HTERT RPE-1 (cell line): ENCODE measurements around the gene MRPS31.

Source experiments
- in situ Hi-C: fragments of 300-500 bp; cut with MboI; formaldehyde crosslinking; loops from 4 replicates; pipeline ENCODE4 v1.14.3; 2020; ENCODE audit warnings: low sequenced_read_pairs

MRPS31 gene

DNA sequence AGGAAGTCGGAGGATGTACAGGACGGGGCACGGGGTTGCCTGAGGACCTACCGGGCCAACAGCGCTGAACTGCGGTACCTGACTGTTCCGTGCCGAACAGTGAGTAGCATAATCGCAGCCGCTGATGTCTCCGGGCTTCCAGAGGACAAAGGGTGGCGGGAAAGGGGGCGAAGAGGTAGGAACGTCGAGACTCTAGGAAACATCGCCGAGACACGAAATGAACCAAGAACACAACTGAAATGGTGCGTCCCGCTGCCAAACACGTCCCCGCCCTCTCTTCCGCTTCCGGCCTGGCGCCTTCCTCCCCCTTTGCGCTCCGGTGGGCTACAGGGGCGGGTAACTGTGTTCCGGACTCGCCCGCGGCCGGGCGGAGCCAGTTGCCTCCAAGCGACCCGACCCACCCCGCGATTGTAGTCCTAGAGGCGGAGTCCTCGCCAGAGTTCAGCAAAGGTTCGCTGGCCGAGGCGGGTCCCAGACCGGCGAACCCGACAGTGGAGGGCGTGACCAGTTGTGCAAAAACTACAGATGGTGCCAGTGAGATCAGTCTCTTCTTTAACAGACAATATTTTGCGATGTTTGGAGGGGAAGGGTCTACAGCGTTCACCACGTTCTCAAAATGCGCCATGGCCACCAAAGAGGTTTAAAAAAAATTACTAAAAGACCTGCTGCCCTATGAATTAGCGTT lies at the start of gene MRPS31:
Gene MRPS31 (minus strand): TSS at position 257 of the 685 bp plus-strand sequence. CDS start 54 bp downstream, at position 203.
- in situ Hi-C loops = no loop called here

GRCh38 chr13:40819797-40820315 lies 48.9 kb upstream of the MRPS31 start:
- in situ Hi-C loops = no loop called here

- in situ Hi-C loops = no loop called here
These were observed 47.9 kb upstream of the MRPS31 start for GRCh38 chr13:40818926-40819325.

GRCh38 chr13:40814803-40815202 lies 43.8 kb upstream of the MRPS31 start:
- in situ Hi-C loops = no loop called here

- in situ Hi-C loops = no loop called here
These were observed 42.9 kb upstream of the MRPS31 start for GRCh38 chr13:40813667-40814454.

- in situ Hi-C loops = no loop called here
These were observed 41.9 kb upstream of the MRPS31 start for GRCh38 chr13:40812724-40813445.

- in situ Hi-C loops = no loop called here
These were observed 41.1 kb upstream of the MRPS31 start for GRCh38 chr13:40812102-40812501.

DNA sequence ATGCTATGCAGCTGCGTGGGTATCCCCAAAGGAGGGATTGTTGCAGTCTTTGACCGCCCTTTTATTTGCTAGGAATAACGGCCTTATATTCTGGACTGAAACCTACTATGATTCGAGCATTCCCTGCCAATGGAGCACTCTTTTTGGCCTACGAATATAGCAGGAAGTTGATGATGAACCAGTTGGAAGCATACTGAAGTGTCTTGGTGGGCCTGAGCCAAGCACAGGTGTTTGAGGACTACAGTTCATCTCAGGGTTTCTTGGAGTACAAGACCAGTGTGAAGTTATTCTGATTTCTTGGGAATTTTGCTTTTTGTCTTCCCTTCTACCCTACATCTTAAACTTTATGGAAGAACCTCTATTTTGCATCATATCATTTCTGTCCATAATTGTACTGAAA lies 38.5 kb upstream of the MRPS31 start:
- in situ Hi-C loops = no loop called here

DNA sequence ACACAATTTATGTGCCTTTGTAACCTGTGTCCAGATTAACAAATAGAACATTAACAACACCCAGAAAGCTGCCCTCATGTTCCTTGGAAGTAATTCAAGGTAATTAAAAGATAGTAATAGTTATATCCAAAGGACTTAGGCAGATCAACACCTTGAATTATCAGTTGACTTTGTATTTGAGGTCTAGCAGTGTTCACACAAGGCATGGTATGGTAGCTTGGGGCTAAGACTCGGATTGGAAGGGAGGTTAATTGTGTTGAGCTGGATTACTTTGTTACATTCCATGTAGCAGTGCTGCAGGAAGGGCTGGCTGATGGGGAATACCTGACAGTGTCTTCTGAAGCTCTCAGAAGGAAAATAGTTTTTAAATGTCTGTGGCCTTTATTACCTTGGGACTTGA lies 35.3 kb upstream of the MRPS31 start:
- in situ Hi-C loops = no loop called here

GRCh38 chr13:40803316-40803715 lies 32.3 kb upstream of the MRPS31 start:
- in situ Hi-C loops = no loop called here

- in situ Hi-C loops = no loop called here
These were observed 30.5 kb upstream of the MRPS31 start for GRCh38 chr13:40801255-40802217.

GRCh38 chr13:40800559-40800958 lies 29.6 kb upstream of the MRPS31 start:
- in situ Hi-C loops = no loop called here

- in situ Hi-C loops = no loop called here
These were observed 28.5 kb upstream of the MRPS31 start for GRCh38 chr13:40799508-40799907.

- in situ Hi-C loops = no loop called here
These were observed 27.4 kb upstream of the MRPS31 start for GRCh38 chr13:40798380-40798779.

GRCh38 chr13:40796649-40797048 lies 25.7 kb upstream of the MRPS31 start:
- in situ Hi-C loops = no loop called here

- in situ Hi-C loops = no loop called here
These were observed 23.7 kb upstream of the MRPS31 start for GRCh38 chr13:40794414-40795368.

GRCh38 chr13:40793339-40793738 lies 22.3 kb upstream of the MRPS31 start:
- in situ Hi-C loops = no loop called here

- in situ Hi-C loops = no loop called here
These were observed 21.5 kb upstream of the MRPS31 start for GRCh38 chr13:40792284-40793051.
